Stimulated activated CD4-positive, alpha-beta T cell treated with anti-CD3 and anti-CD28 coated beads, Interleukin-4, amount 100 ng/mL, for 24 hours (primary cell): Measurements from ENCODE around the gene OSGEPL1.
A peak's percentile ranks its signal among the peaks of the same experiment; 100 is the strongest.
"Not testable (repeated sequence)": the region's sequence is repeated elsewhere in the genome, so short reads cannot be mapped to it uniquely, and the experiment has no call there.

Source experiments
- DNase-seq: peaks from one replicate; pipeline ENCODE4 v3.0.0-alpha.2; 2020

OSGEPL1 gene

GRCh38 chr2:189729430-189729829 is 33.2 kb downstream of the OSGEPL1 start:
- no peak for DNase-seq

GRCh38 chr2:189726849-189727248 is 35.7 kb downstream of the OSGEPL1 start:
- no peak for DNase-seq

GRCh38 chr2:189726271-189726670 is 36.3 kb downstream of the OSGEPL1 start:
- DNase-seq = no peak

- no peak for DNase-seq
These were observed 39.4 kb downstream of the OSGEPL1 start for GRCh38 chr2:189723192-189723591.

- no peak for DNase-seq
These were observed 43.0 kb downstream of the OSGEPL1 start for GRCh38 chr2:189719571-189719970.

- not testable (repeated sequence) for DNase-seq
These were observed 45.0 kb downstream of the OSGEPL1 start for GRCh38 chr2:189717593-189717992.

- no peak for DNase-seq
These were observed 52.9 kb downstream of the OSGEPL1 start for GRCh38 chr2:189709501-189710221.

- DNase-seq = no peak
These were observed 60.5 kb downstream of the OSGEPL1 start for GRCh38 chr2:189702071-189702470.

GRCh38 chr2:189700681-189701080 is 61.9 kb downstream of the OSGEPL1 start:
- no peak for DNase-seq

- DNase-seq = peak; percentile 52
These were observed 64.3 kb downstream of the OSGEPL1 start for GRCh38 chr2:189698020-189698887.
